ENCODE results near the gene COPS8.

- TF ChIP-seq CTCF (conservative IDR thresholded peaks at IDR 0.05; ENCODE audit: low read depth, low read length) (no peak), EZH2 (IDR thresholded peaks at IDR 0.05; ENCODE audit: borderline replicate concordance, low read depth, low read length, poor library complexity, severe bottlenecking) (no peak)
Measured at GRCh38 chr2:237039301-237040031, 46.2 kb upstream of the COPS8 start.
